HL-60 (cell line): Measurements from ENCODE around the gene CCDC106.
A peak's percentile ranks its signal among the peaks of the same experiment; 100 is the strongest.

Source experiments
- DNase-seq, 2 experiments: peaks; one replicate each; pipeline ENCODE4 v3.0.0-alpha.2; 2010 to 2020; ENCODE audit warnings: low read depth in 1 of 2, low spot score in 1 of 2
- H3K27ac ChIP-seq: fragments of 250-450 bp; sonication (Bioruptor Pico); replicated peaks from 2 replicates; pipeline ENCODE4 v1.5.1; 2020; ENCODE audit warnings: mild to moderate bottlenecking, moderate library complexity
- H3K27me3 ChIP-seq: fragments of 250-450 bp; sonication (Bioruptor Pico); 2 replicates; pipeline ENCODE4 v1.5.1; 2021; ENCODE audit warnings: mild to moderate bottlenecking, moderate library complexity; ENCODE audit not compliant: insufficient read depth, poor library complexity, severe bottlenecking
- H3K4me3 ChIP-seq: replicated peaks from 2 replicates; pipeline ENCODE4 v1.5.1; 2011; ENCODE audit warnings: mild to moderate bottlenecking, control low read depth, low read length; ENCODE audit not compliant: insufficient read depth
- CTCF ChIP-seq: IDR thresholded peaks from one replicate; pipeline ENCODE4 v1.5.1; 2011; ENCODE audit warnings: low read length, control low read depth, inconsistent platforms; ENCODE audit not compliant: insufficient read depth
- GABPA ChIP-seq: IDR thresholded peaks from 2 replicates; pipeline ENCODE4 v1.6.1; 2012; ENCODE audit warnings: low read depth
- POLR2AphosphoS5 ChIP-seq: IDR thresholded peaks from 2 replicates; pipeline ENCODE4 v1.6.1; 2012; ENCODE audit warnings: low read depth
- REST ChIP-seq: IDR thresholded peaks from 2 replicates; pipeline ENCODE4 v1.6.1; 2012; ENCODE audit warnings: low read depth; ENCODE audit not compliant: insufficient replicate concordance
- SPI1 ChIP-seq: IDR thresholded peaks from 2 replicates; pipeline ENCODE4 v1.6.1; 2012; ENCODE audit warnings: low read depth, mild to moderate bottlenecking, borderline replicate concordance

The CCDC106 gene

DNA sequence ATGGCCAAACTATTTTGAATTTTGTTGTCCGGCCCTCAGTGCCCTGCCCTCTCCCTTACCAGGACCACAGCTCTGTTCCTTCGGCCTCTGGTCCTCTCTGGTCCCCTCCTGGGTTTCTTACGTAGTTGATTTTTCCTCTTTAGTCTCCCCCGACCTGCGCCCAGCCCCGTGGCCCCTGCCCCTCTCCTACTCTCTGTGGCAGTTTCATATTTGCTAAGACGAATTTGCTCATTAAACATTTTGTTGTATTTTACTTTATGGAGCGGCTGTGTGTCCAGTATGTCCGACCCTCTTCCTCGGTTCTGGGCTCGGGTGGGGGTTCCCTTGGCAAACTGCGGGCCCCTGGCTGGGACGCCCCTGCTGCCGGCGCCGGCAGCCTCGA, 26.4 kb downstream of the CCDC106 start:
- H3K27me3 ChIP-seq: no peaks in the 10 kb centered on the region
- H3K27ac ChIP-seq: peak overlapping the region; percentile 69
- no peak for TF ChIP-seq POLR2AphosphoS5
- TF ChIP-seq SPI1: no peak
- no peak for TF ChIP-seq REST
- TF ChIP-seq CTCF: no peak
- TF ChIP-seq GABPA: no peak
- DNase-seq: no peak
- peak overlapping the region; percentile 65 for H3K4me3 ChIP-seq

DNA sequence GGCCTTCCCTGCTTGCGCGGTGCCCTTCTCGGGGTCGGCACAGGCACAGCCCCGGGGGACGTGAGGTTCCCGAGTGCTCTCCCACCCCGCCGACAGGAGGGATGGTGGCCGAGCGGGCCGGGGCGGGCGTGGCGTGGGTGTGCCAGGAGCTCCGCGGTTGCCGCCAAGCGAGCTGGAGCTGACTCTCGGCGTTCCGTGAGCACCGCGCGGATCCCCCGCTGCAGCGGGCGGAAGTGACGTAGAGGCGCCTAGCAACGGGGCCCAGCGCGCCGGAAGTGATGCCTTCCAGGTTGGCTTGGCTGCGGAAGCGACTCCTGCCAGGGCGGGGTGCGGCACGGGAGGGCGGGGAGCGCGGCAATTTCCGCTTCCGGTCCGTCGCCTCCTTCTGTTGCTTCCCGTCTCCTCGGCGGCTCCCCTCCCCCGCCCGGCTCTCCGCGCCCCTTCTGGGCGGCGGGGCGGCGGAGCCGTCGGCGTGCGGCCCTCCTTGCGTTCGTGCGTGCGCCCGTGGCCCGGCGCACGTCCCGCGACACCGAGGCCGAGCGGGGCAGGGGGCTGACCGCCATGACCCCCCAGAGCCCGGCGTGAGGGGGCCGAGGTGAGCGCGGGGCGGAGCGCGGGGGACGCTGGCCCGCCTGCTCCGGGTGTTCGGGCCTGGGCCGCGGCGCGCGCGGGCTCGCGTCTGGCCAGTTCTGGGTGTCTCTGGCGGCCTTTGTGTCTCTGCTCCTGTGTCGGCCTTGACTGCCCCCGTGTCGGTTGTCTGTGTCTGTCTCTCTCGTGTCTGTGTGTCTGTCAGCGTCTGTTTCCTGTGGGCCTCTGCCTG, 27.0 kb downstream of the CCDC106 start, which contains the start of gene EPN1:
Gene EPN1, plus strand, starts transcription at position 386 of the 820 bp plus-strand sequence. CDS start 3,402 bp downstream, outside the sequence.
- TF ChIP-seq SPI1: peak; percentile 46; the same call in 1 of the 2 replicates
- no peak for TF ChIP-seq CTCF
- no peak for TF ChIP-seq REST
- TF ChIP-seq GABPA: peak; percentile 95
- peak; percentile 91 for TF ChIP-seq POLR2AphosphoS5
- DNase-seq: peak; percentile 96 to 97
- Histone ChIP-seq H3K4me3 (peak within 1 kb of the TSS; percentile 65), H3K27me3 (no peaks in the 10 kb centered on the region), H3K27ac (peak within 1 kb of the TSS; percentile 69)

- TF ChIP-seq SPI1 (no peak), REST (no peak), GABPA (no peak), CTCF (no peak)
- no peak for DNase-seq
- no peaks in the 10 kb centered on the region for H3K27me3 ChIP-seq
- peak overlapping the region; percentile 65 for H3K4me3 ChIP-seq
- H3K27ac ChIP-seq: peak overlapping the region; percentile 60
Observed at GRCh38 chr19:55675661-55676354, 27.8 kb downstream of the CCDC106 start.
